Measurements from ENCODE around the gene NPIPA8. TPM values are rescaled to one million over a fixed set of nuclear protein-coding genes. Genes with fewer than 3 reads are reported as not detected.
"Not testable (repeated sequence)": the region's sequence is repeated elsewhere in the genome, so short reads cannot be mapped to it uniquely, and the experiment has no call there.

The NPIPA8 gene
- not detected for total RNA-seq

DNA sequence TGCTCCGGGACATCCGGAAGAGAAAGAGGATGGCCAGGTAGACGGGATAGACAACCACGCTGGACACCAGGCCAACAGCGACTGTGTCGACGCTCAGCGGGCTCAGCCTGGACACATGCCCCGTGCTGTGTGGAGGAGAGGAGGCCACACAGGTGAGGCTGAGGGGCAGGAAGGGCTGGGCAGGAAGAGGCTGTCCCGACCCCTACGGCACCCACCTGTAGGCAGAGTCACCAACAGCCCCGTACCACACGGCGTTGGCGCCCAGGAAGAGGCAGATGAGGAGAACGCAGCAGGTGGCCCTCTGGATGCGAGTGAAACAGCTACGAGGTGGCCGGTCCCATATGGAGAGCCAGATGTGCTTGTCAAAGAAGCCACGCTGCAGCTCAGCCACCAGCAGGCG lies at the start of gene NPIPA8:
Gene NPIPA8, minus strand, starts transcription at position 101 of the 400 bp plus-strand sequence. CDS start 4,074 bp downstream, outside the sequence.
- H3K9me3 ChIP-seq; H3K4me1 ChIP-seq; intact Hi-C loops (cut with DNase I); DNase-seq (ENCODE audit: low spot score in 2 of 2); H3K36me3 ChIP-seq; H3K27me3 ChIP-seq; H3K27ac ChIP-seq; H3K4me3 ChIP-seq: not testable (repeated sequence)

DNA sequence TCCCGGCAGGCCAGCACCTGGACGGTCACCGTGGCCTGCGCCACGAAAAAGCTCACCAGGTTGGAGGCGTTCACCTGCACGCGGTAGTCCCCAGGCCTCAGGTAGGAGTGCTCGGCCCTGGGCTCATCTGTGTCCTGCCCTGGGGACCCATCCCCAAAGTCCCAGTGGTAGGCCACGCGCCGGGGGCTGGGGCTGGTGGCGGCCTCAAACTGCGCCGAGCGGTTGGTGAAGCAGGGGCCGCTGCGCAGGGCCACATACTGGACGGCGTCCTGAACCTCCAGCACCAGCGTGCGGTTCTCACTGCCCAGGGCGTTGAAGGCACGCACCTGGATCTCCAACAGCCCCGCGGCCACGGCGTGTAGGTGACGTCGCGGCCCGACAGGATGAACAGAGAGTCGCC lies 48.7 kb upstream of the NPIPA8 start:
- DNase-seq (ENCODE audit: low spot score in 2 of 2); H3K27me3 ChIP-seq; H3K4me3 ChIP-seq; H3K4me1 ChIP-seq; H3K36me3 ChIP-seq; H3K27ac ChIP-seq; H3K9me3 ChIP-seq; intact Hi-C loops (cut with DNase I): not testable (repeated sequence)

DNA sequence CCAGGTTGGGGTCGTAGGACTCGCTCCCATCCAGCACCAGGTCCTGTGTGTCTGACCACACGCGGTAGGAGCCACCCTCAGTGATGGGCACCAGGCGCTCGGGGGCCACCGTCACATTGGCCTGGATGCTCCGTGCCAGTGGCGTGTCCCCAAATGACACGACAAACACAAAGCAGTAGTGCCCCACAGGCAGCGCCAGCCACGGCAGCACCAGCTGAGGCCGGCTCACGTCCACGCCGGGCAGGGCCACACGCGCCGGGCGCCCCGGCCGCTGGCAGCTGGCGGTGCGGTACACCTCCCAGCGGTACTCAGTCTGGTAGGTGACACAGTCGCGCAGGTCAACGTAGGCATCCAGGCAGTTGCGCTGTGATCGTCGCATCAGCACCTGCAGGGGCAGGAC lies 48.3 kb upstream of the NPIPA8 start:
- H3K27me3 ChIP-seq; H3K4me3 ChIP-seq; H3K4me1 ChIP-seq; H3K36me3 ChIP-seq; intact Hi-C loops (cut with DNase I); H3K27ac ChIP-seq; H3K9me3 ChIP-seq; DNase-seq (ENCODE audit: low spot score in 2 of 2): not testable (repeated sequence)

DNA sequence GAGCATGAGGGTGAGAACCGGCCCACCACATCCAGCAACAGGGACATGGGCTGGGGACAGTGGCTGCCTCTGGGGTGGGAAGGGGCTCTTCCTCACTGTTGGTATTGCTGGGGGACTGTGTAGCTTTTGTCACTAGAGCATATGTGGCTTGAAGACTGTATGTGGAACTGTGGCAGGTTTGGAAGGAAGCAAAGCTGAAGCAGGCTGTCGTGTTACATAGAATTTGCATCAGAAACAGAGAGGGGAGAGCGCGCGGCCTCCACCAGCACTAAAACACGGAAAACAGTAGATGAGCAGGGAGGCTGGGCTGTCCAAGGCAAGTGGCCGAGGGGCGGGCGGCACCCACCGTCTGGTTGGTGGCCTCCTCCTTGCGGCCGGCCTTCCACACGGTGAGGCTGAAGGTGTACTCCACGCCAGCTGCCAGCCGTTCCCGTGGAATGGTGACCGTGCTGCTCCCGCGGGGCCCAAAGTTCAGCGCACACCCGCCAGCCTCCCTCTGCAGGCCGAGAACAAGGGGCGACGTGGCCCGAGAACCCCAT lies 47.6 kb upstream of the NPIPA8 start:
- H3K9me3 ChIP-seq; H3K36me3 ChIP-seq; H3K4me1 ChIP-seq; DNase-seq (ENCODE audit: low spot score in 2 of 2); H3K4me3 ChIP-seq; H3K27me3 ChIP-seq; intact Hi-C loops (cut with DNase I); H3K27ac ChIP-seq: not testable (repeated sequence)

DNA sequence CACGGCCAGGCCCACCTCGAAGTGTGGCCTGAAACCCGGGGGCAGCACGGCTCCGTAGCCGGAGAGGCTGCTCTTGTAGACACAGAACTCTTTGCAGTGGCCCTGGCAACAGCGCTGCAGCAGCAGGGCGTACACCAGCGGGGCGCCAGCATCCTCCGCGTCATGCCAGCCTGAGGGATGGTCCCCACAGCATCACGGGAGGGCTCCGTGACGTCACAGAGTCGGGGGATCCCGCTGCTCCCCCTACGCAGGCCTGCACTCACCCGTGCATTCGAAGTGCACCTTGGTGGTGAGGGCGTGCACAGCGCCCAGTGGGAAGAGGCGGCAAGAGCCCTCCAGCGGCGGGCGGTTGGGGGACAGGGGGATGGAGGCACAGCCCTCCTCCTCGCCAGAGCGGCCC lies 46.2 kb upstream of the NPIPA8 start:
- H3K27ac ChIP-seq; H3K4me1 ChIP-seq; H3K9me3 ChIP-seq; DNase-seq (ENCODE audit: low spot score in 2 of 2); H3K27me3 ChIP-seq; H3K36me3 ChIP-seq; intact Hi-C loops (cut with DNase I); H3K4me3 ChIP-seq: not testable (repeated sequence)

DNA sequence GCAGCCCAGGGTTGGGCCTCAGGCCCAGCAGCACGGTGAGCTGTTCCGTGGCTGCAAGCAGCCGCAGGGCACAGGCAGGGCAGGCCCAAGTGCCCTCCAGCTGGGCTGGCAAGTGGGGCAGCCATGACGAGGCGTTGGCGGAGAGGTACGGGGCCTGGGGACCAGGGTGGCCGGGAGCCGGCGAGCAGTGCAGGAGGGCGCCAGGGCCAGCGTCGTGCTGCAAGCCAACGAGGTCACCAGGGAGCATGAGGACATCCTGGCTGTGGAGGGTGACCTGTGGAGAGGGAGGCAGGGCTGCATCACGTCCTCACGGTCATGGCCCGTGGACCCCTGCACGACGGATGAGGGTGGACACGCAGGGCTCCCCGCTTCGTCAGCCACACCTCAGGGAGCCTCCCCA lies 11.2 kb upstream of the NPIPA8 start:
- H3K27ac ChIP-seq; H3K4me1 ChIP-seq; H3K4me3 ChIP-seq; H3K27me3 ChIP-seq; H3K36me3 ChIP-seq; intact Hi-C loops (cut with DNase I); DNase-seq (ENCODE audit: low spot score in 2 of 2); H3K9me3 ChIP-seq: not testable (repeated sequence)

DNA sequence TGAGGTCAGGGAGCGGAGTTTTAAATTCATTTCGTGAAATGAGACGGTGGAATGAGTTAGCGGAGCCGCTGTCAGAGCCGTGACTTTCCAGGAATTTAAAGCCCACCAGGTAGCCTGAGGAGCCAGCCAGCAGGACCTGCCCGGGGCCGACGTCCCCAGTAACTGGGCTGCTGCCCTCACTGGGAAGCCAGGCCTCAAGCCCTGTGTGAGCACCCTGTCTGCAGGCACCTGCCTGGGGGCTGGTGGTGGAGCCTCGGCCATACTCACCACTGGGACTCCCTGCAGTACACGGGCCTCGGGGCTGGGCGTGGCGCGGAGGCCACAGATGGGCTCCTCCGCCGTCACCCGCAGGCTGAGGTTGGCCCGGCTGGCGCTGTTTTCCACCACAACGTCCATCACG lies 10.5 kb upstream of the NPIPA8 start:
- intact Hi-C loops (cut with DNase I); H3K27me3 ChIP-seq; H3K36me3 ChIP-seq; H3K27ac ChIP-seq; H3K4me1 ChIP-seq; H3K9me3 ChIP-seq; DNase-seq (ENCODE audit: low spot score in 2 of 2); H3K4me3 ChIP-seq: not testable (repeated sequence)

DNA sequence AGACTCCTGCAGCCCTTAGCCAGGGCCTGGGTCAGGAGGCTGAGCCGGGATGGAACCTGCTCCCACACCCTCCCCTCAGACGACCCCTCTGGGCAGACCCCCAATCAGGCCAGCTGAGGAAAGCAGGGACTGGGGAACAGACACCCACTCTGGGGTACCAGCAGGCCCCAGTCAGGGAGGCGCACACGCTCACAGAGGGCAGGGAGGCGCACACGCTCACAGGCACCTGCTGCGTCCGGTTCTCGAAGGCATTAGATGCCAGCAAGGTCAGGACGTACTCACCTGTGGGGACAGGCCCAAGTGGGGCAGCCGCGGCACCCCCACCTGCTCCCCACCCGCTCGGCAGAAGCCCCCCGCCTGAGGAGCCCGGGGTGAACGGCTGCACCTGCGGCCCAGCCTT lies 8.1 kb upstream of the NPIPA8 start:
- H3K4me3 ChIP-seq; H3K27ac ChIP-seq; H3K4me1 ChIP-seq; H3K9me3 ChIP-seq; intact Hi-C loops (cut with DNase I); DNase-seq (ENCODE audit: low spot score in 2 of 2); H3K27me3 ChIP-seq; H3K36me3 ChIP-seq: not testable (repeated sequence)

DNA sequence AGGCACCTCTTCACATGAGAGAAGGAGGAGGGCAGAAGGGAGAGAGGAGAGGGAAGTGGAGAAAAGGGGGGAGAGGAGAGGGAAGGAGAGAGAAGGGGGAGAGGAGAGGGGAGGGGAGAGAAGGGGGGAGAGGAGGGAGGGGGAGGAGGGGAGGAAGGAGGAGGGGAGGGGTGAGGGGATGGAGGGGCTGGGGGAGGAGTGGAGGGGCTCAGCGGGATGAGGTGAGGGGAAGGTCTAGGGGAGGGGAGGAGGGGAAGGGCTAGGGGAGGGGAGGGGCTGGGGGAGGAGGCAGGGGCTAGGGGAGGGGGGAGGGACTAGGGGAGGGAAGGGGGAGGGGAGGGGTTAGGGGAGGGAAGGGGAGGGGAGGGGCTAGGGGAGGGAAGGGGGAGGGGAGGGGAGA lies 5.5 kb upstream of the NPIPA8 start:
- H3K9me3 ChIP-seq; H3K36me3 ChIP-seq; H3K27ac ChIP-seq; H3K4me3 ChIP-seq; DNase-seq (ENCODE audit: low spot score in 2 of 2); intact Hi-C loops (cut with DNase I); H3K4me1 ChIP-seq; H3K27me3 ChIP-seq: not testable (repeated sequence)

DNA sequence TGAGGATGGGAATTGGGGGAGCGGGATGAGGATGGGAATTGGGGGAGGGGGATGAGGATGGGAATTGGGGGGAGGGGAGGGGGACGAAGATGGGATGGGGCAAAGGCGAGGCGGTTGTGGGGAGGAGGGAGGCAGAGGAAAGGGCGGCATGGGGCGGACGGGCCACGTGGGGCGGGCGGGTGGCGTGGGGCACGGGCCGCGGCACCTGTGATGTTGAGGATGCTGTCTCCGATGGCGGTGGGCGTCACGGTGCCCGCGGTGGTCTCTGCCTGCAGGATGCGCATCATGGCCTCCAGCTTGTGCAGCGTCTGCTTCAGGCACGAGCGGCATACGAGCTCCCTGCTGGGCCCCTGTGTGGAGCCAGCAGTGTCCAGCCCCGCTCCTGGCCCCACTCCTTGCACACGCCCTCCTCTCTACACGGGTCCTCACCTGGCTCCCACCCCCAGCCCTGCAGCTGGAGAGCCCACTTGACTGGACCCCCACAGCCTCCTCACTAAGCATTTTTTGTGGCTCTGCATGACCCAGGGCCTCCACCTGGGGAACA lies 5.0 kb upstream of the NPIPA8 start:
- H3K27ac ChIP-seq; intact Hi-C loops (cut with DNase I); H3K9me3 ChIP-seq; DNase-seq (ENCODE audit: low spot score in 2 of 2); H3K4me3 ChIP-seq; H3K4me1 ChIP-seq; H3K27me3 ChIP-seq; H3K36me3 ChIP-seq: not testable (repeated sequence)

DNA sequence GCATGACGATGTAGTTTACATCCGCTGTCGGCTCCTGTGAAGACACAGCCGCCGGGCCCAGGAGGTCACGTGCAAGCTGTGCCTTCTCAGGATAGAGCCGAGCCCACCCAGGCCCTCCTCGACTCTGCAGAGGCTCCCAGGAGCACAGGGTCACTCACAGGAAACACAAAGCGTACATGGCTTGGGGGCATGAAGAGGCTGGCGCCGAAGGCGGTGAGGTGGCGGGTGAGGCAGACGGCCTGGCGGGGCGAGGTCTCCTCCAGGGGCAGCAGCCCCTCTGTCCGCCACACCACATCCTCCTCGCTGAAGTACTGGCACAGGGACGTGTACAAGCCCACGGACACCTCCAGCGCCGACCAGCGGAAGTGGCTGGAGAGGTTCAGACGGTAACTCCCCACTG lies 2.7 kb upstream of the NPIPA8 start:
- DNase-seq (ENCODE audit: low spot score in 2 of 2); H3K4me1 ChIP-seq; H3K27me3 ChIP-seq; H3K36me3 ChIP-seq; H3K27ac ChIP-seq; H3K4me3 ChIP-seq; H3K9me3 ChIP-seq; intact Hi-C loops (cut with DNase I): not testable (repeated sequence)

DNA sequence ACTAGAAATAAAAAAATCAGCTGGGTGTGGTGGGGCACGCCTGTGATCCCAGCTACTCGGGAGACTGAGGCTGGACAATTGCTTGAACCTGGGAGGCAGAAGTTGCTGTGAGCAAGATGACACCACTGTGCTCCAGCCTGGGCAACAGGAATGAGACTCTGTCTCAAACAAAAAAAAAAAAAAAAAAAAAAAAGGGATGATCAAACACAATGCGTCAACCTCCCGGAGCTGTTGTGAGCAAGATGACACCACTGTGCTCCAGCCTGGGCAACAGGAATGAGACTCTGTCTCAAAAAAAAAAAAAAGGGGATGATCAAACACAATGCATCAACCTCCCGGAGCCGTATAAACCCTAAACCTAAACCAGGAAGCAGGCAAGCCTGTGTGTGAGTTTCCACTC lies 24.7 kb downstream of the NPIPA8 start:
- intact Hi-C loops (cut with DNase I); H3K36me3 ChIP-seq; H3K4me1 ChIP-seq; DNase-seq (ENCODE audit: low spot score in 2 of 2); H3K27me3 ChIP-seq; H3K4me3 ChIP-seq; H3K27ac ChIP-seq; H3K9me3 ChIP-seq: not testable (repeated sequence)

DNA sequence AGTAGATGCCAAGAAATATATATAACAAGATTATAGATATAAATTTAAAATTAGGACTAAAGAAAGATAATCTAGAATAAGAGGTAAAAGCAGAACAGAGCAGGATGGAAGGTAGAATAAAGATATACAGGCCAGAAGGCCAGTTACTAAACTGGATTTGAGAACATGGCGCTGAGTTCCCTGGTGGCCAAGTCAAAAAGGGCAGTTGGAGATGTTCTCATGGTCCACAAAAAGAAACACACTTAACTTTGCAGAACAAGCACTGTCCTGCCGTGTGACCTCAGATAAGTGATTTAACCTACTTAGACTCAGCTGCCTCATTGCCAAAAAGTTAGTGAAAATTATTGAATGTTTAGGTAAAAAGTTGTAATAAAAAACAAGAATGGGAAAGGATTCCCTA lies 27.4 kb downstream of the NPIPA8 start:
- H3K27me3 ChIP-seq; H3K9me3 ChIP-seq; H3K4me3 ChIP-seq; DNase-seq (ENCODE audit: low spot score in 2 of 2); intact Hi-C loops (cut with DNase I); H3K27ac ChIP-seq; H3K4me1 ChIP-seq; H3K36me3 ChIP-seq: not testable (repeated sequence)

DNA sequence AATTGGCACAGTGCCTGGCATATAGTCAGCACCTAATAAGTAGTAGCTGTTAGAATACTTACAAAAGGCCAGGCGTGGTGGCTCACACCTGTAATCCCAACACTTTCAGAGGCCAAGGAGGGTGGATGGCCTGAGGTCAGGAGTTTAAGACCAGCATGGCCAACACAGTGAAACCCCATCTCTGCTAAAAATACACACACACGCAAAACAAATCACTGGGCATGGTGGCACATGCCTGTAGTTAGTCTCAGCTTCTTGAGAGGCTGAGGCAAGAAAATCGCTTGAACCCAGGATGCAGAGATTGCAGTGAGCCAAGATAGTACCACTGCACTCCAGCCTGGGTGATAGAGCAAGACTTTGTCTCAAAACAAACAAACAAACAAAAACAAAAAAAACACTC lies 29.3 kb downstream of the NPIPA8 start:
- DNase-seq (ENCODE audit: low spot score in 2 of 2); H3K4me3 ChIP-seq; H3K4me1 ChIP-seq; H3K27me3 ChIP-seq; H3K9me3 ChIP-seq; H3K27ac ChIP-seq; intact Hi-C loops (cut with DNase I); H3K36me3 ChIP-seq: not testable (repeated sequence)

DNA sequence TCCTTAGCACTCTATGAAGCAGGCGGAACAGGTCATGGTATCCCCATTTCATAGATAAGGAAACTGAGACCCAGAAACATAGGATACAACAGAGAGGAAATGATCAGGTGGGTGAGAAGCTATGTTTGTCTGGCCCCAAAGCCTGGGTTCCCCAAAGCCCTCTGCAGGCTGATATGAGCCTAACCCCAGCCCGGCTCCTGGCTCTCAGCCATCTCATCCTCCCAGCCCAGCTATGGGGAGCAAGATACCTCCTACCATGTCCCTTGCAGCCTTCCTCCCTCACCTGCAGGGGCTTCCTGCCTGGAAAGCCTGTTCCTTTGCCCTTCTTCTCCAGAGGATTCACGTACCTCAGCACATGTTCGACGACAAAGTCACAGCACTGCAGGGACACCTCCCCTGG lies 30.5 kb downstream of the NPIPA8 start:
- H3K36me3 ChIP-seq; H3K27me3 ChIP-seq; H3K27ac ChIP-seq; DNase-seq (ENCODE audit: low spot score in 2 of 2); H3K9me3 ChIP-seq; H3K4me3 ChIP-seq; H3K4me1 ChIP-seq; intact Hi-C loops (cut with DNase I): not testable (repeated sequence)

Measured in ascending aorta (tissue), 2 donors.